Common myeloid progenitor, CD34-positive (primary cell): ENCODE data around the gene NFE2.

Source experiments
- CTCF ChIA-PET: fragments of 350-600 bp; sonication (Branson Sonifier 250); formaldehyde crosslinking; loops from one replicate; lab custom pipeline; 2021; ENCODE audit warnings: antibody characterized with exemption; lab: Charles Lee
- POLR2A ChIA-PET: fragments of 350-600 bp; sonication (Branson Sonifier 250); formaldehyde crosslinking; loops from one replicate; lab custom pipeline; 2021; ENCODE audit warnings: antibody characterized with exemption; lab: Charles Lee
- DNase-seq, 3 donors: peaks; one replicate each; pipeline versions ENCODE4 v3.0.0 to v3.0.0-alpha.2; 2013
- H3K27ac ChIP-seq, 2 experiments: 1 replicate in 1 of 2; 2 replicates in 1 of 2; pipeline ENCODE4 v1.7.0; 2013; ENCODE audit warnings: inconsistent platforms in 2 of 2, low read length in 2 of 2, mild to moderate bottlenecking in 2 of 2, low read depth in 1 of 2, moderate library complexity in 1 of 2; ENCODE audit not compliant: severe bottlenecking in 2 of 2, insufficient read depth in 1 of 2, poor library complexity in 1 of 2
- H3K27me3 ChIP-seq, 5 experiments: replicated peaks in 2 of 5; 1 replicate in 3 of 5; 2 replicates in 2 of 5; pipeline versions ENCODE4 v1.6.1 to v1.7.0; 2013; ENCODE audit warnings: low read length in 4 of 5, mild to moderate bottlenecking in 2 of 5, moderate library complexity in 2 of 5, inconsistent platforms in 1 of 5; ENCODE audit not compliant: insufficient read depth in 5 of 5, control insufficient read depth in 4 of 5
- H3K36me3 ChIP-seq, 4 experiments: 1 replicate in 2 of 4; 2 replicates in 2 of 4; pipeline versions ENCODE4 v1.6.1 to v1.7.0; 2013; ENCODE audit warnings: low read length in 3 of 4, control low read depth in 1 of 4, mild to moderate bottlenecking in 1 of 4; ENCODE audit not compliant: control insufficient read depth in 4 of 4, insufficient read depth in 4 of 4
- H3K4me1 ChIP-seq, 4 experiments: 1 replicate in 3 of 4; 2 replicates in 1 of 4; pipeline versions ENCODE4 v1.6.1 to v1.7.1; 2013; ENCODE audit warnings: low read length in 3 of 4, mild to moderate bottlenecking in 3 of 4, control low read depth in 1 of 4, inconsistent platforms in 1 of 4, moderate library complexity in 1 of 4; ENCODE audit not compliant: control insufficient read depth in 4 of 4, insufficient read depth in 4 of 4; ENCODE audit errors: control extremely low read depth in 1 of 4
- H3K4me3 ChIP-seq, 7 experiments: 1 replicate in 4 of 7; 2 replicates in 3 of 7; pipeline versions ENCODE4 v1.5.1 to v1.7.0; 2013; ENCODE audit warnings: mild to moderate bottlenecking in 7 of 7, low read length in 6 of 7, moderate library complexity in 6 of 7, inconsistent platforms in 2 of 7, low read depth in 2 of 7, control low read depth in 1 of 7; ENCODE audit not compliant: insufficient read depth in 4 of 7, control insufficient read depth in 1 of 7; ENCODE audit errors: extremely low read depth in 1 of 7
- H3K9me3 ChIP-seq, 5 experiments: 1 replicate in 4 of 5; 2 replicates in 1 of 5; pipeline versions ENCODE4 v1.6.1 to v1.7.1; 2013; ENCODE audit warnings: low read length in 4 of 5, mild to moderate bottlenecking in 2 of 5, inconsistent platforms in 1 of 5, low read depth in 1 of 5, moderate library complexity in 1 of 5; ENCODE audit not compliant: control insufficient read depth in 4 of 5, insufficient read depth in 2 of 5; ENCODE audit errors: control extremely low read depth in 1 of 5
- WGBS: methylation state at CpG from one replicate; pipeline ENCODE4 v1.1.5; 2013; ENCODE audit not compliant: insufficient coverage; 5-methylcytosine and 5-hydroxymethylcytosine counted together

Gene NFE2

DNA sequence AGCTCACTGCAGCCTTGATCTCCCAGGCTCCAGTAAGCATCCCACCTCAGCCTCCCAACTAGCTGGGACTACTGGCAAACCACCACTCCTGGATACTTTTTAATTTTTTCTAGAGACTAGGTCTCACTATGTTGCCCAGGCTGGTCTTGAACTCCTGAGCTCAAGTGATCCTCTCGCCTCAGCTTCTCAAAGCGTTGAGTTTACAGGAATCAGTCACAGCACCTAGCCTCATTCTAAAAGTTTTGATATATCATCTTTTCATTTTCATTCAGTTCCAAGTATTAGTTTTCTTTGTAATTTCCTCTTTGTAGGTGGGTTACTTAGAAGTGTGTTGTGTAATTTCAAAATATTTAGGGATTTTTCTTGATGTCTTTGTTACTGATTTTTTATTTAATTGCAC lies 30.5 kb downstream of the NFE2 start:
- H3K27ac ChIP-seq = no peak overlapping the region
- no peak for DNase-seq
- H3K36me3 ChIP-seq = peaks cover 3 to 20% (median 9%) of the 10 kb centered on the region in 4 experiments
- no peaks in the 10 kb centered on the region for H3K4me1 ChIP-seq
- H3K9me3 ChIP-seq = no peaks in the 10 kb centered on the region
- ChIA-PET CTCF (interaction anchor here (0.8 to 1.5 kb wide), 3 partner anchors 8 to 18 kb away, joined by 3 to 4 read pairs (median 4); partner anchors contain the start of gene CBX5), POLR2A (interaction anchor here (0.8 kb wide), 1 partner anchor 19 kb away, joined by 3 read pairs; no protein-coding TSS in a partner anchor)
- no peaks in the 10 kb centered on the region for H3K27me3 ChIP-seq
- no peak overlapping the region for H3K4me3 ChIP-seq
- WGBS = 100% methylated on average over 1 of the region's 2 CpGs

DNA sequence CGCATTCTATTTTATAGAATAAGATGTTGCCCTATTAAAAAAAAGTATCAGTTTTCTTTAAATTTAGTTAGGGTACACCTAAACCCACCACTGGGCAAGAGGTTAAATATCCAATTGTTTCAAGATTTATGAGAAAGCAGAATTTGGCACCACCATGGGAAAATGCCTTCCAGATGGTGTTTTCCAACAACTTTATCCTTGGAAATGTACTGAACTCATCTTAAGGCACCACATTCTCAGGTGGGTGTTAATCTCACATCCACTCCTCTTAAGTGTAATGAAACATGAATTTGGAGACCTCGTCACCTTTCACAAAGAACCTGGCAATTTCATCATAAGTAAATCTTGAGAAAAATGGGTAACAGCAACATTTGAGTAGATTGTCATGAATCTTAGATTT lies 34.0 kb downstream of the NFE2 start:
- POLR2A ChIA-PET = no interaction called here
- WGBS = no CpG with 5 or more reads among the region's 2 CpGs
- Histone ChIP-seq H3K27ac (no peak overlapping the region), H3K4me1 (peaks cover 6 to 13% (median 11%) of the 10 kb centered on the region in 4 experiments), H3K36me3 (peaks cover 0 to 13% (median 3%) of the 10 kb centered on the region in 4 experiments), H3K9me3 (no peaks in the 10 kb centered on the region), H3K4me3 (no peak overlapping the region), H3K27me3 (no peaks in the 10 kb centered on the region)
- no peak for DNase-seq
- CTCF ChIA-PET = interaction anchor here (1.8 kb wide), 1 partner anchor 10 kb away, joined by 4 read pairs; no protein-coding TSS in a partner anchor

DNA sequence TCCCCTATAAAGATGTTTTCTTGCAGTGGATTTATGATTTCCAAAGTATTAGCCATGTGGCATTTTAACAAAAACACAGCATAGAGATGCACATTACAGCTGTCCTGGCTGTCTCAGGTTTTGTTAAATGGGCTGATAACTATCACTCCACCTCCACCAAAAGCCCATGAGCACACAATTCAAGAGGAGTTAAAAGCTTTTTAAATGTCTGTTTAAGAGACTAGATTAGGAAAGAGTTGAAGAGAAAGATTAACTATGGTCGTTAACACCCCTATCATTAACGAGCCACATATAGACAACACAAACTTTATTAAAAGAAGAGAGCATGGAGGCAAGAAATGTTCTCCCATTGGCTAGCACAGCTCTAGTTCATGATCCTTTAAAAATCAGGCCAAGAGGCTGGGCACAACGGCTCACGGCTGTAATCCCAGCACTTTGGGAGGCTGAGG lies 35.4 kb downstream of the NFE2 start:
- no peak overlapping the region for H3K4me3 ChIP-seq
- H3K27me3 ChIP-seq = no peaks in the 10 kb centered on the region
- H3K36me3 ChIP-seq = peaks cover 0 to 13% (median 2%) of the 10 kb centered on the region in 4 experiments
- WGBS = 100% methylated on average over 3 of the region's 4 CpGs
- no peak overlapping the region for H3K27ac ChIP-seq
- no peaks in the 10 kb centered on the region for H3K9me3 ChIP-seq
- POLR2A ChIA-PET = interaction anchor here (0.6 to 1.3 kb wide), 2 partner anchors 15 to 120 kb away, joined by 3 read pairs; partner anchors contain the start of gene CBX5
- CTCF ChIA-PET = interaction anchor here (0.7 to 1.8 kb wide), 9 partner anchors 9 to 98 kb away, joined by 3 to 10 read pairs (median 5); partner anchors contain the start of gene COPZ1
- DNase-seq = no peak
- H3K4me1 ChIP-seq = peaks cover 9 to 26% (median 18%) of the 10 kb centered on the region in 4 experiments

DNA sequence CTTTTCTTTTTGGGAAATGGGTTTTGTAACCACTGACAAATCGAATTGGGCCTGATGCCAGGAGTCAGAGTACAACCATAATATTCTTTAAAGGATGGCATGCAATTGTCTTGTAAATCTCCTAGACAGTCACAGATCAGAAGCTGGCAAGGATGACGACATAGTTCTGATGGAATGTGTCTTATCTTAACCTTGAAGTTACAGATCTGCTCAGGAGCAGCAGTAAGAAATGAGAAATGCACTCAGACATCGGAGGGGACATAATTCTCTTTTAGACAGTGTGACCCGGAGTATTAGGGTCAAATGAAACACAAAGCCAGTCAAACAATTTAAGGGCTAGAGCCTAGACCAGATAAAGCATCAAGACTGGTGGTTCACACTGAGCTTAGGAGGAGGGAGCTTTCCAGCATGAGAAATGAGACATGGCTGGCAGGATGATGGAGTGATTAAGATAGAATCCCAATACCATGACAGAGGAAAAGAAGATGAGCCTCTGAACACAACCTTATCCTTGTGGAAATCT lies 38.4 kb downstream of the NFE2 start:
- Histone ChIP-seq H3K4me3 (peak overlapping the region in 1 of 7 experiments; percentile 51), H3K27ac (no peak overlapping the region), H3K27me3 (no peaks in the 10 kb centered on the region), H3K36me3 (peaks cover 0 to 15% (median 3%) of the 10 kb centered on the region in 4 experiments), H3K4me1 (peaks cover 27 to 52% (median 43%) of the 10 kb centered on the region in 4 experiments), H3K9me3 (no peaks in the 10 kb centered on the region)
- 26% methylated on average over 4 of the region's 4 CpGs for WGBS
- peak in 2 of 3 donors; percentile 35 to 46 for DNase-seq
- POLR2A ChIA-PET = interaction anchor here (1.2 kb wide), 1 partner anchor 18 kb away, joined by 6 read pairs; the partner anchor contains the start of genes CBX5 and HNRNPA1
- CTCF ChIA-PET = interaction anchor here (1.0 to 4.2 kb wide), 8 partner anchors 8 to 118 kb away, joined by 3 to 26 read pairs (median 4); partner anchors contain the start of gene COPZ1

DNA sequence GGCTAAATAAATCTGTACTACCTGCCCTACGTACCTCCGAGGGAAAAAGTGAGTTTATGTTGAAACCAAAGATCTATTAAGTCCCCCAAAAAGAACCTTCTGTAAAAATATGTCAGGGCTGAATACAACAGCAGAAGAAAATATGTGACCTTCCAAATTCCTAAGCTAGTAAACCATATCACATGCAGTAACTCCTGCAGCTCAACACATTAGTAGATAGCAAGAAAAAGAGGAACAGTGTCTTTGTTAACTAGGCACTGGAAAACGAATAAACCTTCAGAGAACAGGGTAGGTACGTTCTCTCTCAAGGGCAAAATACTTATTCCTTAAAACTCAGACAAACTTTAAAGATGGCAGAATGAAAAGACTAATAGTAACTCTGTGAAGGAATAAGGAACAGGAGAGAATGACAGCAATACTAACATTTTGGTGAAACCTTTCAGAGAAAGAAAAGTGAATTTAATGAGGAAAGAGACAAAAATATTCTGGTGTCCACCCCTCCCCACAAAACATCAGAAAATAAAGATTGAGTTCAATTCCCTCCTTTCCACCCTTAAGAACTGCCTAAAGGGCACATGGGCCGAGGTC lies 38.9 kb downstream of the NFE2 start:
- H3K27ac ChIP-seq = peak overlapping the region; percentile 41 to 63
- no peaks in the 10 kb centered on the region for H3K27me3 ChIP-seq
- CTCF ChIA-PET = interaction anchor here (1.0 to 4.2 kb wide), 6 partner anchors 9 to 118 kb away, joined by 3 to 26 read pairs (median 4); no protein-coding TSS in a partner anchor
- H3K36me3 ChIP-seq = peaks cover 0 to 20% (median 7%) of the 10 kb centered on the region in 4 experiments
- peak in 2 of 3 donors; percentile 34 to 36 for DNase-seq
- H3K4me1 ChIP-seq = peaks cover 27 to 56% (median 45%) of the 10 kb centered on the region in 4 experiments
- peak overlapping the region in 1 of 7 experiments; percentile 51 for H3K4me3 ChIP-seq
- no peaks in the 10 kb centered on the region for H3K9me3 ChIP-seq
- 68% methylated on average over 3 of the region's 5 CpGs for WGBS
- POLR2A ChIA-PET = interaction anchor here (1.1 to 1.2 kb wide), 2 partner anchors 18 to 19 kb away, joined by 3 to 6 read pairs; partner anchors contain the start of genes CBX5 and HNRNPA1

DNA sequence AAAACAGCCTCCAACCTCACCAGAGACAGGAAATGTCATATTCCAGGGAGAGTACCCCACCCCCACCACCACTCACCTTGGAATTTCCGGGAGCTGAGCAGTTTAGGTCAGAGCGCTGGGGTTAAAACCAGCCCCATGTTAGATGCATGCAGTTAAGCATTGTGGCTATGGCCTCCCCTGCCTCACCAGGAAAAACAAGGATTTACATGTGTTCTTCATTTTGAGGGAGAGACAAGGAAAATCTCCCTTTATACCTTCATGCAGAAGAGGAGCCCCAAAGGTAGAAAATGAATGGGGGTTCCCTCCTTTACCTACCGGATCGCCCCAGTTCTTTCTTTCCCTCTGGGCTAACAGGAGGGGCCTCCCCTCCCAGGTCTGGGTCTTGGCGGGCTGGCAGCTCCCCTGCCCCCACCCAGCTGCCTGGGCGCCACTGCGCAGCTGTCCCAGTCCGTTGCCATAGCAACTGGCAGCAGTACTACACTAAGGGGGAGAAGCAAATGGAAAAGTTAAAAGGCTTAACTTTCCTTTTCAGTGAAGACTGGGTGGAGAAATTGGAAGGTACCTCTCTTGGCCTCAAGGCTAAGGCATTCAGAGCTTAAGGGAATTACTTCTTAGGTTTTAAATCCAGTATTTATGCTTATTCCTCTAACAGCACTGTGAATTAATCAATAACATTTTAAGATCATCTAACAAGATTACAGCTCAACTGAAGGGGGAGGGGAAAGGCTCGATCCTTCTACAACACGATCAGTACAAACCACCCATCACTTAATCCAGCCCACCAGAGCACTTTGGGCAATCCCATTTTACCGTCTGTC lies 41.4 kb downstream of the NFE2 start:
- peak overlapping the region in 6 of 7 experiments; percentile 46 to 80 (median 66) for H3K4me3 ChIP-seq
- 8% methylated on average over 4 of the region's 11 CpGs for WGBS
- peaks cover 0 to 35% (median 16%) of the 10 kb centered on the region in 4 experiments for H3K36me3 ChIP-seq
- H3K9me3 ChIP-seq = no peaks in the 10 kb centered on the region
- ChIA-PET CTCF (interaction anchor here (0.7 to 4.2 kb wide), 13 partner anchors 7 to 188 kb away, joined by 3 to 26 read pairs (median 3); partner anchors contain the start of gene COPZ1), POLR2A (interaction anchor here (0.8 to 2.5 kb wide), 2 partner anchors 21 to 45 kb away, joined by 3 to 18 read pairs; partner anchors contain the start of genes CBX5 and HNRNPA1)
- DNase-seq = peak; percentile 81 to 88 (median 86)
- peaks cover 27 to 55% (median 45%) of the 10 kb centered on the region in 4 experiments for H3K4me1 ChIP-seq
- H3K27me3 ChIP-seq = no peaks in the 10 kb centered on the region
- peak overlapping the region; percentile 83 to 90 for H3K27ac ChIP-seq
